Neural cell (in vitro differentiated cells): ENCODE results near the gene TMEM266. TPM values are rescaled to one million over a fixed set of nuclear protein-coding genes. Genes with fewer than 3 reads are reported as not detected.

Source experiments
- H2AFZ ChIP-seq: fragments of 200-600, 300-800 bp; sonication (generic), shearing (Covaris generic); 2 replicates; pipeline ENCODE4 v1.6.0; 2014; ENCODE audit warnings: low read depth, mild to moderate bottlenecking, antibody characterized with exemption, low read length, moderate library complexity
- H3F3A ChIP-seq: fragments of 200-600 bp; shearing (Covaris generic); 2 replicates; pipeline ENCODE4 v1.6.1; 2016; ENCODE audit warnings: mild to moderate bottlenecking, moderate library complexity, mixed read lengths, antibody characterized with exemption, low read length; ENCODE audit not compliant: insufficient read depth, poor library complexity, severe bottlenecking
- H3K27ac ChIP-seq: fragments of 200-600, 300-800 bp; sonication (generic), shearing (Covaris generic); 2 replicates; pipeline ENCODE4 v1.5.1; 2014; ENCODE audit warnings: mild to moderate bottlenecking, low read length, moderate library complexity
- H3K27me3 ChIP-seq: fragments of 300-800, 200-600 bp; sonication (generic), shearing (Covaris generic); 2 replicates; pipeline ENCODE4 v1.6.0; 2014; ENCODE audit warnings: mild to moderate bottlenecking, low read depth, low read length, moderate library complexity; ENCODE audit not compliant: insufficient read depth
- H3K36me3 ChIP-seq: fragments of 300-800, 200-600 bp; sonication (generic), shearing (Covaris generic); 2 replicates; pipeline ENCODE4 v1.5.1; 2014; ENCODE audit warnings: mild to moderate bottlenecking, antibody characterized with exemption, low read length, moderate library complexity; ENCODE audit not compliant: insufficient read depth
- H3K4me2 ChIP-seq: fragments of 300-800, 200-600 bp; sonication (generic), shearing (Covaris generic); 2 replicates; pipeline ENCODE4 v1.6.0; 2014; ENCODE audit warnings: mild to moderate bottlenecking, low read length
- H3K4me3 ChIP-seq: fragments of 300-800, 200-600 bp; sonication (generic), shearing (Covaris generic); 2 replicates; pipeline ENCODE4 v1.5.1; 2014; ENCODE audit warnings: mild to moderate bottlenecking, low read length, moderate library complexity
- H3K79me2 ChIP-seq: fragments of 200-600 bp; shearing (Covaris generic); replicated peaks from 2 replicates; pipeline ENCODE4 v1.6.0; 2014; ENCODE audit warnings: mild to moderate bottlenecking, low read length, moderate library complexity; ENCODE audit not compliant: insufficient read depth
- H3K9ac ChIP-seq: fragments of 300-800, 200-600 bp; sonication (generic), shearing (Covaris generic); 2 replicates; pipeline ENCODE4 v1.6.1; 2016; ENCODE audit warnings: mild to moderate bottlenecking, low read length, mixed read lengths
- H3K9me2 ChIP-seq: fragments of 200-600 bp; shearing (Covaris generic); 2 replicates; pipeline ENCODE4 v1.6.1; 2016; ENCODE audit warnings: mild to moderate bottlenecking, low read length, mixed read lengths; ENCODE audit not compliant: insufficient read depth
- H3K9me3 ChIP-seq: fragments of 200-600, 300-800 bp; sonication (generic), shearing (Covaris generic); 2 replicates; pipeline ENCODE4 v1.6.1; 2016; ENCODE audit warnings: mild to moderate bottlenecking, mixed run types, low read length, moderate library complexity, mixed read lengths
- H4K20me1 ChIP-seq: fragments of 200-600 bp; shearing (Covaris generic); 2 replicates; pipeline ENCODE4 v1.6.1; 2016; ENCODE audit warnings: mild to moderate bottlenecking, mixed run types; ENCODE audit not compliant: insufficient read depth
- CTCF ChIP-seq: fragments of 450-650 bp; IDR thresholded peaks from 2 replicates; pipeline ENCODE4 v1.5.1; 2014; ENCODE audit warnings: antibody characterized with exemption, mild to moderate bottlenecking, moderate library complexity; ENCODE audit not compliant: poor library complexity, severe bottlenecking
- EP300 ChIP-seq: fragments of 450-650 bp; conservative IDR thresholded peaks from 2 replicates; pipeline ENCODE4 v1.6.1; 2014; ENCODE audit warnings: antibody characterized with exemption, mild to moderate bottlenecking, moderate library complexity; ENCODE audit not compliant: poor library complexity, severe bottlenecking
- EZH2 ChIP-seq: fragments of 200-600, 300-800 bp; shearing (Covaris generic), sonication (generic); IDR thresholded peaks from 2 replicates; pipeline ENCODE4 v1.6.1; 2014; ENCODE audit warnings: antibody characterized with exemption, low read length, borderline replicate concordance, mild to moderate bottlenecking; ENCODE audit not compliant: insufficient read depth, poor library complexity, severe bottlenecking
- MXI1 ChIP-seq: fragments of 450-650 bp; conservative IDR thresholded peaks from 2 replicates; pipeline ENCODE4 v1.6.1; 2014; ENCODE audit warnings: antibody characterized with exemption, mild to moderate bottlenecking; ENCODE audit not compliant: poor library complexity, severe bottlenecking
- POLR2AphosphoS5 ChIP-seq: IDR thresholded peaks from 2 replicates; pipeline ENCODE4 v1.6.1; 2012
- RAD21 ChIP-seq: fragments of 450-650 bp; conservative IDR thresholded peaks from 2 replicates; pipeline ENCODE4 v1.6.1; 2014; ENCODE audit warnings: antibody characterized with exemption, mild to moderate bottlenecking, moderate library complexity
- REST ChIP-seq: IDR thresholded peaks from 2 replicates; pipeline ENCODE4 v1.6.1; 2012; ENCODE audit warnings: borderline replicate concordance
- SMC3 ChIP-seq: fragments of 450-650 bp; conservative IDR thresholded peaks from 2 replicates; pipeline ENCODE4 v1.6.1; 2014; ENCODE audit warnings: antibody characterized with exemption, mild to moderate bottlenecking, moderate library complexity; ENCODE audit not compliant: poor library complexity
- TAF1 ChIP-seq: IDR thresholded peaks from 2 replicates; pipeline ENCODE4 v1.6.1; 2012; ENCODE audit warnings: low read depth
- polyA plus RNA-seq: library from polyadenylated mRNA; depleted of rRNA; stranded (reverse); fragments of >200 nt; gene quantifications from 2 replicates; pipeline ENCODE4 v1.2.3, GENCODE V29; 2014

Gene TMEM266
- polyA plus RNA-seq, 1 donor from 2014 or later, result 17.6 TPM

GRCh38 chr15:76177491-76178040 is 117.8 kb downstream of the TMEM266 start:
- no peak overlapping the region for H3K4me3 ChIP-seq
- H3K4me2 ChIP-seq, result no peak overlapping the region
- H3K36me3 ChIP-seq, result no peaks in the 10 kb centered on the region
- no peak overlapping the region for H2AFZ ChIP-seq
- no peaks in the 10 kb centered on the region for H3K27me3 ChIP-seq
- H4K20me1 ChIP-seq, result no peaks in the 10 kb centered on the region
- H3F3A ChIP-seq, result no peaks in the 10 kb centered on the region
- H3K9ac ChIP-seq, result no peak overlapping the region
- no peak overlapping the region for H3K27ac ChIP-seq
- TF ChIP-seq EZH2 (no peak), RAD21 (no peak), CTCF (no peak), SMC3 (no peak), POLR2AphosphoS5 (no peak), EP300 (no peak)
- H3K9me2 ChIP-seq, result no peaks in the 10 kb centered on the region
- no peaks in the 10 kb centered on the region for H3K9me3 ChIP-seq
- no peaks in the 10 kb centered on the region for H3K79me2 ChIP-seq

- no peak overlapping the region for H3K4me2 ChIP-seq
- H3K27me3 ChIP-seq, result no peaks in the 10 kb centered on the region
- no peaks in the 10 kb centered on the region for H4K20me1 ChIP-seq
- no peak overlapping the region for H3K4me3 ChIP-seq
- H3F3A ChIP-seq, result no peaks in the 10 kb centered on the region
- H3K9me2 ChIP-seq, result no peaks in the 10 kb centered on the region
- TF ChIP-seq REST (no peak), EP300 (no peak), CTCF (no peak), RAD21 (no peak), TAF1 (no peak), POLR2AphosphoS5 (no peak), MXI1 (no peak), SMC3 (no peak), EZH2 (no peak)
- H3K36me3 ChIP-seq, result no peaks in the 10 kb centered on the region
- H3K9ac ChIP-seq, result no peak overlapping the region
- no peak overlapping the region for H3K27ac ChIP-seq
- H2AFZ ChIP-seq, result no peak overlapping the region
- H3K79me2 ChIP-seq, result no peaks in the 10 kb centered on the region
- no peaks in the 10 kb centered on the region for H3K9me3 ChIP-seq
Measured at GRCh38 chr15:76178296-76179000, 118.7 kb downstream of the TMEM266 start.
